Measurements from ENCODE around the gene MMP19. TPM values are rescaled to one million over a fixed set of nuclear protein-coding genes. Genes with fewer than 3 reads are reported as not detected.

MMP19 gene
- total and polyA plus RNA-seq, 2 donors (not counting 1 experiment from before 2014, with no cell fraction given): 0.42 TPM; not detected in 1

- Histone ChIP-seq H3K36me3 (replicated peaks in 1 of 2; ENCODE audit: control extremely low read depth in 1 of 2, control insufficient read depth in 1 of 2, extremely low read depth in 1 of 2, insufficient read depth in 2 of 2, low read length in 1 of 2) (peaks cover 6 to 34% of the 10 kb centered on the region in 2 experiments), H4K20me1 (ENCODE audit: control insufficient read depth, insufficient read depth, low read length, poor library complexity, severe bottlenecking) (peaks cover 90% of the 10 kb centered on the region), H3K79me2 (ENCODE audit: control insufficient read depth, insufficient read depth, low read length) (peaks cover 96% of the 10 kb centered on the region), H3K9ac (ENCODE audit: low read length) (no peak overlapping the region), H3K27ac (ENCODE audit: low read length in 2 of 2) (no peak overlapping the region), H3K4me1 (ENCODE audit: control insufficient read depth in 2 of 2, insufficient read depth in 2 of 2, low read length in 2 of 2) (peaks cover 0 to 2% of the 10 kb centered on the region in 2 donors), H3K4me3 (ENCODE audit: control extremely low read depth in 1 of 5, extremely low read depth in 1 of 5, insufficient read depth in 1 of 5, low read depth in 2 of 5, low read length in 4 of 5) (no peak overlapping the region), H2AFZ (ENCODE audit: insufficient read depth, low read depth, low read length, poor library complexity, severe bottlenecking) (no peak overlapping the region), H3K9me3 (ENCODE audit: control extremely low read depth in 1 of 3, control insufficient read depth in 2 of 3, insufficient read depth in 1 of 3, low read length in 2 of 3) (no peaks in the 10 kb centered on the region), H3K27me3 (replicated peaks in 1 of 4; ENCODE audit: control extremely low read depth in 1 of 4, control insufficient read depth in 3 of 4, insufficient read depth in 4 of 4, low read length in 3 of 4) (no peaks in the 10 kb centered on the region), H3K4me2 (replicated peaks; ENCODE audit: low read depth, low read length, poor library complexity, severe bottlenecking) (no peak overlapping the region)
- no peak for TF ChIP-seq CTCF (IDR thresholded peaks at IDR 0.05)
- no peak for TF ChIP-seq EZH2 (IDR thresholded peaks at IDR 0.05; ENCODE audit: borderline replicate concordance, insufficient read depth, low read depth, low read length, poor library complexity, severe bottlenecking)
- ChIA-PET CTCF (interaction anchor here (0.7 kb wide), 1 partner anchor 131 kb away, joined by 3 read pairs; no protein-coding TSS in a partner anchor), POLR2A (interaction anchor here (0.6 kb wide), 1 partner anchor 348 kb away, joined by 4 read pairs; no protein-coding TSS in a partner anchor)
- no peak overlapping the region for H3K4me3 Mint-ChIP-seq
- H3K27me3 Mint-ChIP-seq: no peaks in the 10 kb centered on the region
- H3K4me1 Mint-ChIP-seq: peaks cover 22% of the 10 kb centered on the region
- DNase-seq (no peak), ATAC-seq (ENCODE audit: low read depth) (no peak)
- H3K9me3 Mint-ChIP-seq (ENCODE audit: insufficient read depth): no peaks in the 10 kb centered on the region
- H3K27ac Mint-ChIP-seq: no peak overlapping the region
- intact Hi-C loops (cut with micrococcal nuclease): no loop called here
- WGBS (ENCODE audit: insufficient coverage): 96% methylated on average over 4 of the region's 5 CpGs
Observed at GRCh38 chr12:55809274-55809673, 33.5 kb downstream of the MMP19 start.

GRCh38 chr12:55806982-55807381 lies 35.8 kb downstream of the MMP19 start:
- H3K4me3 ChIP-seq (ENCODE audit: control extremely low read depth in 1 of 5, extremely low read depth in 1 of 5, insufficient read depth in 1 of 5, low read depth in 2 of 5, low read length in 4 of 5): no peak overlapping the region
- ATAC-seq (ENCODE audit: low read depth): no peak
- 100% methylated on average over 1 of the region's 8 CpGs for WGBS (ENCODE audit: insufficient coverage)
- ChIA-PET CTCF (no interaction called here), POLR2A (no interaction called here)
- H3K4me3 Mint-ChIP-seq: no peak overlapping the region
- peaks cover 10% of the 10 kb centered on the region for H3K4me1 Mint-ChIP-seq
- no peak for TF ChIP-seq EZH2 (IDR thresholded peaks at IDR 0.05; ENCODE audit: borderline replicate concordance, insufficient read depth, low read depth, low read length, poor library complexity, severe bottlenecking)
- no peak for TF ChIP-seq CTCF (IDR thresholded peaks at IDR 0.05)
- H3K27ac Mint-ChIP-seq: no peak overlapping the region
- H3K9ac ChIP-seq (ENCODE audit: low read length): no peak overlapping the region
- no peak overlapping the region for H3K4me2 ChIP-seq (replicated peaks; ENCODE audit: low read depth, low read length, poor library complexity, severe bottlenecking)
- peaks cover 10 to 37% of the 10 kb centered on the region in 2 experiments for H3K36me3 ChIP-seq (replicated peaks in 1 of 2; ENCODE audit: control extremely low read depth in 1 of 2, control insufficient read depth in 1 of 2, extremely low read depth in 1 of 2, insufficient read depth in 2 of 2, low read length in 1 of 2)
- H4K20me1 ChIP-seq (ENCODE audit: control insufficient read depth, insufficient read depth, low read length, poor library complexity, severe bottlenecking): peaks cover 80% of the 10 kb centered on the region
- H3K27me3 ChIP-seq (replicated peaks in 1 of 4; ENCODE audit: control extremely low read depth in 1 of 4, control insufficient read depth in 3 of 4, insufficient read depth in 4 of 4, low read length in 3 of 4): no peaks in the 10 kb centered on the region
- H3K9me3 Mint-ChIP-seq (ENCODE audit: insufficient read depth): no peaks in the 10 kb centered on the region
- no peaks in the 10 kb centered on the region for H3K4me1 ChIP-seq (ENCODE audit: control insufficient read depth in 2 of 2, insufficient read depth in 2 of 2, low read length in 2 of 2)
- H2AFZ ChIP-seq (ENCODE audit: insufficient read depth, low read depth, low read length, poor library complexity, severe bottlenecking): no peak overlapping the region
- H3K27me3 Mint-ChIP-seq: no peaks in the 10 kb centered on the region
- no peaks in the 10 kb centered on the region for H3K9me3 ChIP-seq (ENCODE audit: control extremely low read depth in 1 of 3, control insufficient read depth in 2 of 3, insufficient read depth in 1 of 3, low read length in 2 of 3)
- H3K79me2 ChIP-seq (ENCODE audit: control insufficient read depth, insufficient read depth, low read length): peaks cover 91% of the 10 kb centered on the region
- DNase-seq: no peak
- intact Hi-C loops (cut with micrococcal nuclease): no loop called here
- no peak overlapping the region for H3K27ac ChIP-seq (ENCODE audit: low read length in 2 of 2)
